Ovary (tissue), 3 donors: ENCODE measurements around the gene WNT9B.

Source experiments
- EP300 ChIP-seq: sonication (generic); formaldehyde crosslinking; IDR thresholded peaks from one replicate; pipeline ENCODE4 v1.6.1; 2017; ENCODE audit warnings: antibody characterized with exemption
- TF ChIP-seq, protein P1 (sequence below), 3 donors: fragments of 450-650 bp in 2 of 3; fragments of 200-600 bp in 1 of 3; IDR thresholded peaks; one replicate each; pipeline versions ENCODE4 v1.5.1 to v1.8.0; 2016 to 2022; ENCODE audit warnings: antibody characterized with exemption in 3 of 3, mild to moderate bottlenecking in 1 of 3
- donor health status: DM: no; HTN: no; CAD: no.

DNA sequence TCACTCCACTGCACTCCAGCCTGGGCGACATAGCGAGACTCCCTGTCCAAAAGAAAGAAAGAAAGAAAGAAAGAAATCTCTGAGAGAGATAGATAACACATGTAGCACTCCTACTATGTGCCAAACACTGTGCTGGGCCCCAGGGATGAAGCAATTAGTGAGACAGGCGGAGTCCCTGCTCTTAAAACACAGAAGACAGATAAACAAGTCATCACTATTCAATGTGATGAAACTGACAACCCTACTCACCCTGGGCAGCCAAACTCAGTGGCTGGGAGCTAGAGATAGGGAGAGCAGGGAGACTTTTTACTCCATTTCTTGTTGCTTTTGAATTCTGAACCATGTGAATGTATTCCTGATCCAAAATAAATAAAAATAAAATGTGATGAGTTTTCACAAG lies 36.3 kb downstream of the WNT9B start:
- TF ChIP-seq EP300 = no peak
- TF ChIP-seq, protein P1, sequence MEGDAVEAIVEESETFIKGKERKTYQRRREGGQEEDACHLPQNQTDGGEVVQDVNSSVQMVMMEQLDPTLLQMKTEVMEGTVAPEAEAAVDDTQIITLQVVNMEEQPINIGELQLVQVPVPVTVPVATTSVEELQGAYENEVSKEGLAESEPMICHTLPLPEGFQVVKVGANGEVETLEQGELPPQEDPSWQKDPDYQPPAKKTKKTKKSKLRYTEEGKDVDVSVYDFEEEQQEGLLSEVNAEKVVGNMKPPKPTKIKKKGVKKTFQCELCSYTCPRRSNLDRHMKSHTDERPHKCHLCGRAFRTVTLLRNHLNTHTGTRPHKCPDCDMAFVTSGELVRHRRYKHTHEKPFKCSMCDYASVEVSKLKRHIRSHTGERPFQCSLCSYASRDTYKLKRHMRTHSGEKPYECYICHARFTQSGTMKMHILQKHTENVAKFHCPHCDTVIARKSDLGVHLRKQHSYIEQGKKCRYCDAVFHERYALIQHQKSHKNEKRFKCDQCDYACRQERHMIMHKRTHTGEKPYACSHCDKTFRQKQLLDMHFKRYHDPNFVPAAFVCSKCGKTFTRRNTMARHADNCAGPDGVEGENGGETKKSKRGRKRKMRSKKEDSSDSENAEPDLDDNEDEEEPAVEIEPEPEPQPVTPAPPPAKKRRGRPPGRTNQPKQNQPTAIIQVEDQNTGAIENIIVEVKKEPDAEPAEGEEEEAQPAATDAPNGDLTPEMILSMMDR (IDR thresholded peaks at IDR 0.05) = no peak
